ENCODE measurements around the gene KLK5.

DNA sequence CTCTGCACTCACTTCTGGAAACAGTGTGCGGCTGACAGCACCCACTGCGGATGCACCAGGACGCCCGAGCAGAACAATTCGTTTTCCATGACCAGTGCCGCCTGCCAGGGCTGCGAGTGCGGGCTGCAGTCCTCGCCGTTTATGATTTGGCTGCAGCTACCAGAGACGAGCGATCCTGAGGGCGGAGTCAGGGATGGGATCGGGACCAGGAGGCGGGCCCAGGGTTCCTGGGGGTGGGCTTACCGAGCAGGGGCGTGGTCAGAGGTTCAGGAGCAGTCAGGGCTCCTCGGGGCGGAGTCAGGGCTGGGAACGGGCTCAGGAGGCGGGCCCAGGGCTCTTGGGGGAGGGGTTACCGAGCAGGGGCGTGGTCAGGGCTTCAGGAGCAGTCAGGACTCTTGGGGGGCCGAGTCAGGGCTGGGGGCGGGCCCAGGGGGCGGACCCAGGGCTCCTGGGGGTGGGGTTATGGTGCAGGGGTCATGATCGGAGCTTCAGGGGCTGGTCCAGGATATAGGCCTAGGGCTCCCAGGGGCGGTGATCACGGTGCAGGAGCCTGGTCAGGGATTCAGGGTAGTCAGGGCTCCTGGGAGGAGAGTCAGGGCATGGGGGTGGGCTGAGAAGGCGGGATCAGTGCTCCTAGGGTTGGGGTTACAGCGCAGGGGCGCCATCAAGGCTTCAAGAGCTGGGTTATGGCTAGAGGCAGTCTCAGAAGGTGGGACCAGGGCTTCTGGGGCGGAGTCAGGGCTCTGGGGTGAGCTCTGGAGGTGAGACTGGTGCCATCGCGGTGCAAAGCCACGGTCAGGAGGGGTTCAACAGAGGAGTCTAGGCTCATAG is 43.4 kb downstream of the KLK5 start:
- TF ChIP-seq SIN3A (IDR thresholded peaks at IDR 0.05; ENCODE audit: borderline replicate concordance, insufficient read depth, low read length): no peak
- no peak for TF ChIP-seq POLR2AphosphoS5 (IDR thresholded peaks at IDR 0.05; ENCODE audit: low read depth, low read length)
- TF ChIP-seq TAF1 (IDR thresholded peaks at IDR 0.05; ENCODE audit: borderline replicate concordance, insufficient read depth, low read length): no peak
- TF ChIP-seq, protein P1, sequence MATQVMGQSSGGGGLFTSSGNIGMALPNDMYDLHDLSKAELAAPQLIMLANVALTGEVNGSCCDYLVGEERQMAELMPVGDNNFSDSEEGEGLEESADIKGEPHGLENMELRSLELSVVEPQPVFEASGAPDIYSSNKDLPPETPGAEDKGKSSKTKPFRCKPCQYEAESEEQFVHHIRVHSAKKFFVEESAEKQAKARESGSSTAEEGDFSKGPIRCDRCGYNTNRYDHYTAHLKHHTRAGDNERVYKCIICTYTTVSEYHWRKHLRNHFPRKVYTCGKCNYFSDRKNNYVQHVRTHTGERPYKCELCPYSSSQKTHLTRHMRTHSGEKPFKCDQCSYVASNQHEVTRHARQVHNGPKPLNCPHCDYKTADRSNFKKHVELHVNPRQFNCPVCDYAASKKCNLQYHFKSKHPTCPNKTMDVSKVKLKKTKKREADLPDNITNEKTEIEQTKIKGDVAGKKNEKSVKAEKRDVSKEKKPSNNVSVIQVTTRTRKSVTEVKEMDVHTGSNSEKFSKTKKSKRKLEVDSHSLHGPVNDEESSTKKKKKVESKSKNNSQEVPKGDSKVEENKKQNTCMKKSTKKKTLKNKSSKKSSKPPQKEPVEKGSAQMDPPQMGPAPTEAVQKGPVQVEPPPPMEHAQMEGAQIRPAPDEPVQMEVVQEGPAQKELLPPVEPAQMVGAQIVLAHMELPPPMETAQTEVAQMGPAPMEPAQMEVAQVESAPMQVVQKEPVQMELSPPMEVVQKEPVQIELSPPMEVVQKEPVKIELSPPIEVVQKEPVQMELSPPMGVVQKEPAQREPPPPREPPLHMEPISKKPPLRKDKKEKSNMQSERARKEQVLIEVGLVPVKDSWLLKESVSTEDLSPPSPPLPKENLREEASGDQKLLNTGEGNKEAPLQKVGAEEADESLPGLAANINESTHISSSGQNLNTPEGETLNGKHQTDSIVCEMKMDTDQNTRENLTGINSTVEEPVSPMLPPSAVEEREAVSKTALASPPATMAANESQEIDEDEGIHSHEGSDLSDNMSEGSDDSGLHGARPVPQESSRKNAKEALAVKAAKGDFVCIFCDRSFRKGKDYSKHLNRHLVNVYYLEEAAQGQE (IDR thresholded peaks at IDR 0.05; ENCODE audit: insufficient read depth in 1 of 2, low read depth in 2 of 2, low read length in 2 of 2): no peak

All from PFSK-1 (cell line).